Fibroblast of villous mesenchyme (primary cell): ENCODE results near the gene NOM1. TPM values are rescaled to one million over a fixed set of nuclear protein-coding genes. Genes with fewer than 3 reads are reported as not detected.
"Not testable (repeated sequence)": the region's sequence is repeated elsewhere in the genome, so short reads cannot be mapped to it uniquely, and the experiment has no call there.

Experiments
- DNase-seq: peaks from one replicate; pipeline ENCODE4 v3.0.0-alpha.2; 2010; ENCODE audit warnings: low read depth
- H3K4me3 ChIP-seq: 2 replicates; pipeline ENCODE4 v1.5.1; 2011; ENCODE audit warnings: low read depth, mild to moderate bottlenecking, low read length
- total RNA-seq: library from RNA; depleted of rRNA; stranded (reverse); fragments of >200 nt; gene quantifications from 2 replicates; pipeline ENCODE4 v1.2.3, GENCODE V29; 2012
- TF ChIP-seq, protein P1 (sequence below): IDR thresholded peaks from 2 replicates; pipeline ENCODE4 v1.5.1; 2012; ENCODE audit warnings: low read depth, mild to moderate bottlenecking, low read length; ENCODE audit not compliant: insufficient read depth

The NOM1 gene, protein sequence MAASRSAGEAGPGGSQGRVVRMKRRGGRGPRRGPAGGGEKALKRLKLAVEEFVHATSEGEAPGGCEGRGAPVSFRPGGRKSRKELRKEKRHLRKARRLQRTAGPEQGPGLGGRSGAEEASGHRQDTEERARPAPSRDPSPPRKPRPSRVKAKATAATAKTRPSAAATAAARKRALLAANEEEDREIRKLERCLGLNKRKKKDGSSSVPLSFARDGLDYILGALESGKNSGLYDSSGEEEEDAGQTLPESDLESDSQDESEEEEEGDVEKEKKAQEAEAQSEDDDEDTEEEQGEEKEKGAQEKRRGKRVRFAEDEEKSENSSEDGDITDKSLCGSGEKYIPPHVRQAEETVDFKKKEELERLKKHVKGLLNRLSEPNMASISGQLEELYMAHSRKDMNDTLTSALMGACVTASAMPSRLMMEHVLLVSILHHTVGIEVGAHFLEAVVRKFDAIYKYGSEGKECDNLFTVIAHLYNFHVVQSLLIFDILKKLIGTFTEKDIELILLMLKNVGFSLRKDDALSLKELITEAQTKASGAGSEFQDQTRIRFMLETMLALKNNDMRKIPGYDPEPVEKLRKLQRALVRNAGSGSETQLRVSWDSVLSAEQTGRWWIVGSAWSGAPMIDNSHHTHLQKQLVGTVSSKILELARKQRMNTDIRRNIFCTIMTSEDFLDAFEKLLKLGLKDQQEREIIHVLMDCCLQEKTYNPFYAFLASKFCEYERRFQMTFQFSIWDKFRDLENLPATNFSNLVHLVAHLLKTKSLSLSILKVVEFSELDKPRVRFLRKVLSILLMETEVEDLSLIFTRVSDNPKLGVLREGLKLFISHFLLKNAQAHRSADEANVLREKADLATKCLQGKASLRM
- total RNA-seq, result 15.8 and 19.0 TPM in 2 replicates

DNA sequence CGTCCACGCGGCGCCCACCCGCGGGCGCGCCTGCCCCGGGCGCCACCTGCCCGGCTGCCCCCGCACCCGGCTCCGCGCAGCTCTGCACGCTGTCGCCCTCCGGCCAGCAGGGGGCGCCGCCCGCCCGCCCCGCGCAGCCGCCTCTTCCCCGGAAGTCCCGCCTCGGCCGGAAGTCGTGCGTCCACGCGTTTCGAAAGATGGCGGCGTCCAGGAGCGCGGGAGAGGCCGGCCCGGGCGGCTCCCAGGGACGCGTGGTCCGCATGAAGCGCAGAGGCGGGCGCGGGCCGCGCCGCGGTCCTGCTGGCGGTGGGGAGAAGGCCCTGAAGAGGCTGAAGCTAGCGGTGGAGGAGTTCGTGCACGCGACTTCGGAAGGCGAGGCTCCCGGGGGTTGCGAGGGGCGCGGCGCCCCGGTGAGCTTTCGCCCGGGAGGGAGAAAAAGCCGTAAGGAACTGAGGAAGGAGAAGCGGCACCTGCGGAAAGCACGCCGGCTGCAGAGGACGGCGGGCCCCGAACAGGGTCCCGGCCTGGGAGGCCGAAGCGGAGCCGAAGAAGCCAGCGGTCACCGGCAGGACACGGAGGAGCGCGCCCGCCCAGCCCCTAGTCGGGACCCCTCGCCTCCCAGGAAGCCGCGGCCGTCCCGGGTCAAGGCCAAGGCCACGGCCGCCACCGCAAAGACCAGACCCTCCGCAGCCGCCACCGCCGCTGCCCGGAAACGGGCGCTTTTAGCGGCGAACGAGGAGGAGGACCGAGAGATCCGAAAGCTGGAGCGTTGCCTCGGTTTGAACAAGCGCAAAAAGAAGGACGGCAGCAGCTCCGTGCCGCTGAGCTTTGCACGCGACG lies at the start of gene NOM1:
TSS of gene NOM1 (plus strand) at position 172 of the 840 bp plus-strand sequence. CDS start at position 198, 26 bp downstream.
- TF ChIP-seq, protein P1, sequence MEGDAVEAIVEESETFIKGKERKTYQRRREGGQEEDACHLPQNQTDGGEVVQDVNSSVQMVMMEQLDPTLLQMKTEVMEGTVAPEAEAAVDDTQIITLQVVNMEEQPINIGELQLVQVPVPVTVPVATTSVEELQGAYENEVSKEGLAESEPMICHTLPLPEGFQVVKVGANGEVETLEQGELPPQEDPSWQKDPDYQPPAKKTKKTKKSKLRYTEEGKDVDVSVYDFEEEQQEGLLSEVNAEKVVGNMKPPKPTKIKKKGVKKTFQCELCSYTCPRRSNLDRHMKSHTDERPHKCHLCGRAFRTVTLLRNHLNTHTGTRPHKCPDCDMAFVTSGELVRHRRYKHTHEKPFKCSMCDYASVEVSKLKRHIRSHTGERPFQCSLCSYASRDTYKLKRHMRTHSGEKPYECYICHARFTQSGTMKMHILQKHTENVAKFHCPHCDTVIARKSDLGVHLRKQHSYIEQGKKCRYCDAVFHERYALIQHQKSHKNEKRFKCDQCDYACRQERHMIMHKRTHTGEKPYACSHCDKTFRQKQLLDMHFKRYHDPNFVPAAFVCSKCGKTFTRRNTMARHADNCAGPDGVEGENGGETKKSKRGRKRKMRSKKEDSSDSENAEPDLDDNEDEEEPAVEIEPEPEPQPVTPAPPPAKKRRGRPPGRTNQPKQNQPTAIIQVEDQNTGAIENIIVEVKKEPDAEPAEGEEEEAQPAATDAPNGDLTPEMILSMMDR, result peak; percentile 70
- peak within 1 kb of the TSS; percentile 91 for H3K4me3 ChIP-seq
- peak; percentile 85 for DNase-seq

DNA sequence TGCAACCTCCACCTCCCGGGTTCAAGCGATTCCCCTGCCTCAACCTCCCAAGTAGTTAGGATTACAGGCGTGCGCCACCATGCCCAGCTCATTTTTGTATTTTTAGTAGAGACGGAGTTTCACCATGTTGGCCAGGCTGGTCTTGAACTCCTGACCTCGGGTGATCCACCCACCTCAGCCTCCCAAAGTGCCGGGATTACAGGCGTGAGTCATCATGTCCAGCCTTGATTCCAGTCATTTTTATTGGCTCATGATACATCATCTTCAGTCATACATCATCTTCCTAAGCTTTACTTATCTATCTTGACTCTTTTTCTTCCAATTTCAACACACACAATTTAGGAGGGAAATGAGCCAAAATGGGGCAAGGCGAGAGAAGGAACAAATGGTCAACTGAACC lies 49.4 kb upstream of the NOM1 start:
- not testable (repeated sequence) for H3K4me3 ChIP-seq
- DNase-seq, result peak; percentile 38

GRCh38 chr7:156903232-156903909 lies 46.1 kb upstream of the NOM1 start:
- TF ChIP-seq, protein P1, result no peak
- H3K4me3 ChIP-seq, result no peak overlapping the region
- DNase-seq, result peak; percentile 30

DNA sequence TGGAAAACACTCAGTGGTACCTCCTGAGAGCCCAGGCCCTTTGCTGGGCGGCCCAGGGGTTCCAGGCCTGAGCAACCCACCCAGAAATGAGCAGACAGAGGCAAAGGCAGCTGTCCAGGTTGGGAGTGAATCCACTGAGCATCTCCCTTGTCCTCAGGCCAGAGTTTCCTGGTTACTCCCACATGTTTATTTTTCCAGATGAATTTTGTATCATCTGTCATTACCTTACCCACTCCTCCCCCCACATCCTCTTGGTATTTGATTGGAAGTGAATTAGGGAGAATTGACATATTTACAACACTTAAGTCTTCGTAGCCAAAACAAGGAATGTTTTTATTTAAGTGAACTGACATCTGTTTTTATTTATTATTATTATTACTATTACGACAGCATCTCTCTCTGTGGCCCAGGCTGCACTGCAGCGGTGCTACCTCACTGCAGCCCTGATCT lies 43.3 kb upstream of the NOM1 start:
- H3K4me3 ChIP-seq, result no peak overlapping the region
- TF ChIP-seq, protein P1, result no peak
- peak; percentile 63 for DNase-seq

DNA sequence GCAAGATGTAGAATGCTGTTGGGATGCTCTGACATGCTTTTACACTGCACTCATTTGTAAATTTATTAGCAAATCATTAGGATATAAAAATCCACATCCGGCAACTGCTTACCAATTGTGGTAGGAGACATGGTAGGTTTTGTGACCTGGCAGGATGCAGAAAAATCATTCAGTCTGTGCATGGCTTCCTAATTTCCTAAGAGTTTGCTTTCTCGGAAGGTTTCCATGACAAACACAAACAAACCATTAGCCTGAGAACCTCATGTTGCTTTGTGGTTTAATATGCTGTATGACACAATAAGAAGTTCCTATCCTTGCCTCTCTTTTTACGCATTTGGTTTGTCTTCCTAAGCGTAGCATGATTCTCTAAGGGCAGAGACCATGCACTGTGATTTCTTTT lies 41.9 kb upstream of the NOM1 start:
- peak; percentile 82 for DNase-seq
- H3K4me3 ChIP-seq, result no peak overlapping the region
- TF ChIP-seq, protein P1, result no peak

DNA sequence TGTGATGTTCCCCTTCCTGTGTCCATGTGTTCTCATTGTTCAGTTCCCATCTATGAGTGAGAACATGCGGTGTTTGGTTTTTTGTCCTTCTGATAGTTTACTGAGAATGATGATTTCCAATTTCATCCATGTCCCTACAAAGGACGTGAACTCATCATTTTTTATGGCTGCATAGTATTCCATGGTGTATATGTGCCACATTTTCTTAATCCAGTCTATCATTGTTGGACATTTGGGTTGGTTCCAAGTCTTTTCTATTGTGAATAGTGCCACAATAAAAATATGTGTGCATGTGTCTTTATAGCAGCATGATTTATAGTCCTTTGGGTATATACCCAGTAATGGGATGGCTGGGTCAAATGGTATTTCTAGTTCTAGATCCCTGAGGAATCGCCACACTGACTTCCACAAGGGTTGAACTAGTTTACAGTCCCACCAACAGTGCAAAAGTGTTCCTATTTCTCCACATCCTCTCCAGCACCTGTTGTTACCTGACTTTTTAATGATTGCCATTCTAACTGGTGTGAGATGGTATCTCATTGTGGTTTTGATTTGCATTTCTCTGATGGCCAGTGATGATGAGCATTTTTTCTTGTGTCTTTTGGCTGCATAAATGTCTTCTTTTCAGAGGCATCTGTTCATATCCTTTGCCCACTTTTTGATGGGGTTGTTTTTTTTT lies 39.8 kb upstream of the NOM1 start:
- DNase-seq, H3K4me3 ChIP-seq: not testable (repeated sequence)

GRCh38 chr7:156918635-156919034 lies 30.9 kb upstream of the NOM1 start:
- no peak for DNase-seq
- H3K4me3 ChIP-seq, result no peak overlapping the region
- TF ChIP-seq, protein P1, result no peak
